Subcutaneous adipose tissue (tissue), 4 donors: ENCODE results near the gene MYO1C. TPM values are rescaled to one million over a fixed set of nuclear protein-coding genes. Genes with fewer than 3 reads are reported as not detected.

Source experiments
- CTCF ChIP-seq: fragments of 450-650 bp; IDR thresholded peaks from one replicate; pipeline ENCODE4 v1.5.1; 2016; ENCODE audit warnings: low read depth, mild to moderate bottlenecking, control low read depth, antibody characterized with exemption, moderate library complexity
- total RNA-seq, 4 donors: library from RNA; depleted of rRNA; stranded (reverse); fragments of >200 nt; gene quantifications; one replicate each; pipeline ENCODE4 v1.1.0, GENCODE V29; 2016

Gene MYO1C
- total RNA-seq, 4 donors from 2014 or later: 197 to 575 (median 261) TPM

GRCh38 chr17:1455291-1455796 is 37.1 kb downstream of the MYO1C start:
- no peak for TF ChIP-seq CTCF

GRCh38 chr17:1454541-1454940 is 37.9 kb downstream of the MYO1C start:
- no peak for TF ChIP-seq CTCF

- no peak for TF ChIP-seq CTCF
Measured at GRCh38 chr17:1452836-1453235, 39.6 kb downstream of the MYO1C start.

GRCh38 chr17:1449412-1449967 is 43.0 kb downstream of the MYO1C start:
- TF ChIP-seq CTCF: no peak

DNA sequence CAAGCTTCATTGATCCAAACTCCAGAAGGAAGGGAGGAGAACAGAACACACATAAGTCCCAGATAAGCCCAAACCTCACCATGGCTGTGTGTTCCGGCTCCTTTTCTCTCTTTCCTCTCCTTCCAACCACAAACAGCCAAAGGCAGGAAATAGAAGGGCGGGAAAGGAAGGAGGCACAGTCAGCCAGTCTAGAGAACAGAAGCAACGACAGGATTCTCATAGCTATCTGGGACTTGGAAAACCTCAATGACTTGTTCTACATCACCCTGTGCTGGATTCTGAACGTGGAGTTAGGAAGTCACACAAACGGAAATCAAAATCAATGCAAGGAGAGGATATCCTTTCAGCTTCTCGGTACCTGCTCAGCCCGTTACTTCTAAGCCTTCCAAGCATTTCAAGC is 45.4 kb downstream of the MYO1C start:
- TF ChIP-seq CTCF: no peak

GRCh38 chr17:1446201-1446600 is 46.3 kb downstream of the MYO1C start:
- no peak for TF ChIP-seq CTCF

GRCh38 chr17:1442187-1442586 is 50.3 kb downstream of the MYO1C start:
- TF ChIP-seq CTCF: no peak
